Coronary artery (tissue), 2 donors: Measurements from ENCODE around the gene SELENOH.
A peak's percentile ranks its signal among the peaks of the same experiment; 100 is the strongest.
"Not testable (repeated sequence)": the region's sequence is repeated elsewhere in the genome, so short reads cannot be mapped to it uniquely, and the experiment has no call there.

Experiments used
- DNase-seq: peaks from one replicate; pipeline ENCODE4 v3.0.0-alpha.2; 2017; ENCODE audit warnings: low spot score
- H3K27ac ChIP-seq, 2 donors: fragments of 200-600 bp; sonication (generic); one replicate each; pipeline ENCODE4 v1.5.1; 2016 to 2019
- H3K4me3 ChIP-seq: fragments of 200-600 bp; sonication (generic); 2 replicates; pipeline ENCODE4 v1.5.1; 2016; ENCODE audit warnings: mild to moderate bottlenecking, moderate library complexity
- TF ChIP-seq, protein P1 (sequence below): fragments of 200-600 bp; sonication (generic); IDR thresholded peaks from one replicate; pipeline ENCODE4 v1.5.1; 2019; ENCODE audit warnings: antibody characterized with exemption

Gene SELENOH

DNA sequence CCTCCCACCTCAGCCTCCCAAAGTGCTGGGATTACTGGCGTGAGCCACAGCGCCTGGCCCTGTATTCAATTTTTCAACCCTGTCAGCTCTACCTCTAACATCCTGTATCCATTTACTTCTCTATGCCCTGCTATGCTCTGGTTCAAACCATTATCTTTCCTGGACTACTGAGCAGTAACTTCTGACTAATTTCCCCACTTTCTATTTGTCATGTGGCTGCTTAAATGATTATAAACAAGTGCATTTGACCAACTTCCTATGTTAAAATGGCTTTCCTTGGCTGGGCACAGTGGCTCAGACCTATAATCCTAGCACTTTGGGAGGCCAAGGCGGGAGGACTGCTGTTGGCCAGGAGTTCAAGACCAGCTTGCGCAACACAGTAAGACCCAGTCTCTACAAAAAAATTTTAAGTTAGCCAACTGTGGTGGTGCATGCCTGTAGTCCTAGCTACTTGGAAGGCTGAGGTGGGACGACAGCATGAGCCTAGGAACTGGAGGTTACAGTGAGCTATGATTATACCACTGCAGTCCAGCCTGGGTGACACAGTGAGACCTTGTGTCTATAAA lies 31.4 kb upstream of the SELENOH start:
- Histone ChIP-seq H3K27ac (no peak overlapping the region), H3K4me3 (no peak overlapping the region)
- TF ChIP-seq, protein P1, sequence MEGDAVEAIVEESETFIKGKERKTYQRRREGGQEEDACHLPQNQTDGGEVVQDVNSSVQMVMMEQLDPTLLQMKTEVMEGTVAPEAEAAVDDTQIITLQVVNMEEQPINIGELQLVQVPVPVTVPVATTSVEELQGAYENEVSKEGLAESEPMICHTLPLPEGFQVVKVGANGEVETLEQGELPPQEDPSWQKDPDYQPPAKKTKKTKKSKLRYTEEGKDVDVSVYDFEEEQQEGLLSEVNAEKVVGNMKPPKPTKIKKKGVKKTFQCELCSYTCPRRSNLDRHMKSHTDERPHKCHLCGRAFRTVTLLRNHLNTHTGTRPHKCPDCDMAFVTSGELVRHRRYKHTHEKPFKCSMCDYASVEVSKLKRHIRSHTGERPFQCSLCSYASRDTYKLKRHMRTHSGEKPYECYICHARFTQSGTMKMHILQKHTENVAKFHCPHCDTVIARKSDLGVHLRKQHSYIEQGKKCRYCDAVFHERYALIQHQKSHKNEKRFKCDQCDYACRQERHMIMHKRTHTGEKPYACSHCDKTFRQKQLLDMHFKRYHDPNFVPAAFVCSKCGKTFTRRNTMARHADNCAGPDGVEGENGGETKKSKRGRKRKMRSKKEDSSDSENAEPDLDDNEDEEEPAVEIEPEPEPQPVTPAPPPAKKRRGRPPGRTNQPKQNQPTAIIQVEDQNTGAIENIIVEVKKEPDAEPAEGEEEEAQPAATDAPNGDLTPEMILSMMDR = no peak
- no peak for DNase-seq

GRCh38 chr11:57711414-57712255 lies 29.7 kb upstream of the SELENOH start, which contains the start of gene MED19:
TSS of gene MED19 (minus strand) at chr11:57712215. CDS start at chr11:57712179, 36 bp downstream.
- peak; percentile 94 for DNase-seq
- peak within 1 kb of the TSS; percentile 78 for H3K4me3 ChIP-seq
- H3K27ac ChIP-seq = peak within 1 kb of the TSS; percentile 73 to 89
- TF ChIP-seq, protein P1 = no peak

- Histone ChIP-seq H3K27ac (peak within 1 kb of the TSS; percentile 73 to 89), H3K4me3 (peak within 1 kb of the TSS; percentile 78)
- DNase-seq = peak; percentile 94
- TF ChIP-seq, protein P1 = no peak
Observed at GRCh38 chr11:57712256-57713150, 28.8 kb upstream of the SELENOH start, which contains the start of gene TMX2. TSS of gene TMX2 (plus strand) at chr11:57712593. CDS start at chr11:57712619, 26 bp downstream.

GRCh38 chr11:57713835-57714234 lies 27.5 kb upstream of the SELENOH start:
- no peak for DNase-seq
- peak overlapping the region; percentile 78 for H3K4me3 ChIP-seq
- H3K27ac ChIP-seq = no peak overlapping the region
- TF ChIP-seq, protein P1 = no peak

GRCh38 chr11:57716726-57717125 lies 24.6 kb upstream of the SELENOH start:
- not testable (repeated sequence) for H3K27ac ChIP-seq, DNase-seq, H3K4me3 ChIP-seq

- H3K4me3 ChIP-seq = no peak overlapping the region
- TF ChIP-seq, protein P1 = no peak
- no peak for DNase-seq
- no peak overlapping the region for H3K27ac ChIP-seq
Observed at GRCh38 chr11:57727185-57727584, 14.1 kb upstream of the SELENOH start.

GRCh38 chr11:57728829-57729228 lies 12.5 kb upstream of the SELENOH start:
- TF ChIP-seq, protein P1 = no peak
- H3K27ac ChIP-seq = no peak overlapping the region
- H3K4me3 ChIP-seq = no peak overlapping the region
- no peak for DNase-seq
